ENCODE data around the gene C1orf159.
"Not testable (repeated sequence)": the region's sequence is repeated elsewhere in the genome, so short reads cannot be mapped to it uniquely, and the experiment has no call there.

Gene C1orf159

DNA sequence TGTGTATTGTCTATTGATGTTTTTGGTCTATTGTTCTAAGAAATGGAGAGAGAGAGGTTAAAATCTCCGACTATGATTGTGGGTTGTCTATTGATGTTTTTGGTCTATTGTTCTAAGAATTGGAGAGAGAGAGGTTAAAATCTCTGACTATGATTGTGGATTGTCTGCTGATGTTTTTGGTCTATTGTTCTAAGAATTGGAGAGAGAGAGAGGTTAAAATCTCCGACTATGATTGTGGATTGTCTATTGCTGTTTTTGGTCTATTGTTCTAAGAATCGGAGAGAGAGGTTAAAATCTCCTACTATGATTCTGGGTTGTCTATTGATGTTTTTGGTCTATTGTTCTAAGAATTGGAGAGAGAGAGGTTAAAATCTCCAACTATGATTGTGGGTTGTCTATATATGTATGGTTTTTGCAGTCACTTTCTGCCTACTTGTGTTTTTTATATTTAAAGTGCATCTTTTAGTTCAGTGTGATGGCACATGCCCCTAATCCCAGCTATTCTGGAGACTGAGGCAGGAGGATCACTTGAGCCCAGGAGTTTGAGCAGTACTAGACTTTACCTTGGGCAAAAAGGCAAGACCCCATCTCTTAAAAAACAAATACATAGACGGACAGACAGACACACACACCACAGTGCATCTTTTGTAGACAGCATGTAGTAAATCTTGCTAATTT, 16.2 kb downstream of the C1orf159 start:
- H3K4me1 ChIP-seq (ENCODE audit: low read length), result no peaks in the 10 kb centered on the region
- no peaks in the 10 kb centered on the region for H3K36me3 ChIP-seq (replicated peaks; ENCODE audit: insufficient read depth, low read length)
- no peak overlapping the region for H3K4me3 ChIP-seq (ENCODE audit: low read length)
- DNase-seq, result no peak
- no peak overlapping the region for H3K4me2 ChIP-seq (ENCODE audit: low read depth, low read length)
- no peaks in the 10 kb centered on the region for H4K20me1 ChIP-seq (ENCODE audit: insufficient read depth, low read length)
- TF ChIP-seq EZH2 (optimal IDR thresholded peaks at IDR 0.05; ENCODE audit: low read depth, low read length) (no peak), EZH2phosphoT487 (IDR thresholded peaks at IDR 0.05; ENCODE audit: low read length) (no peak)
- TF ChIP-seq, protein P1, sequence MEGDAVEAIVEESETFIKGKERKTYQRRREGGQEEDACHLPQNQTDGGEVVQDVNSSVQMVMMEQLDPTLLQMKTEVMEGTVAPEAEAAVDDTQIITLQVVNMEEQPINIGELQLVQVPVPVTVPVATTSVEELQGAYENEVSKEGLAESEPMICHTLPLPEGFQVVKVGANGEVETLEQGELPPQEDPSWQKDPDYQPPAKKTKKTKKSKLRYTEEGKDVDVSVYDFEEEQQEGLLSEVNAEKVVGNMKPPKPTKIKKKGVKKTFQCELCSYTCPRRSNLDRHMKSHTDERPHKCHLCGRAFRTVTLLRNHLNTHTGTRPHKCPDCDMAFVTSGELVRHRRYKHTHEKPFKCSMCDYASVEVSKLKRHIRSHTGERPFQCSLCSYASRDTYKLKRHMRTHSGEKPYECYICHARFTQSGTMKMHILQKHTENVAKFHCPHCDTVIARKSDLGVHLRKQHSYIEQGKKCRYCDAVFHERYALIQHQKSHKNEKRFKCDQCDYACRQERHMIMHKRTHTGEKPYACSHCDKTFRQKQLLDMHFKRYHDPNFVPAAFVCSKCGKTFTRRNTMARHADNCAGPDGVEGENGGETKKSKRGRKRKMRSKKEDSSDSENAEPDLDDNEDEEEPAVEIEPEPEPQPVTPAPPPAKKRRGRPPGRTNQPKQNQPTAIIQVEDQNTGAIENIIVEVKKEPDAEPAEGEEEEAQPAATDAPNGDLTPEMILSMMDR (IDR thresholded peaks at IDR 0.05; ENCODE audit: low read length), result no peak
- H3K9me3 ChIP-seq (replicated peaks; ENCODE audit: insufficient read depth, low read length), result no peaks in the 10 kb centered on the region
- no peak overlapping the region for H2AFZ ChIP-seq (ENCODE audit: low read length)
- H3K9ac ChIP-seq (ENCODE audit: low read length), result no peak overlapping the region
- no peaks in the 10 kb centered on the region for H3F3A ChIP-seq (ENCODE audit: insufficient read depth, low read length)
- H3K27ac ChIP-seq (ENCODE audit: low read length), result no peak overlapping the region
- no peaks in the 10 kb centered on the region for H3K27me3 ChIP-seq (replicated peaks; ENCODE audit: insufficient read depth, low read length)
- H3K9me2 ChIP-seq (replicated peaks; ENCODE audit: insufficient read depth, low read length), result no peaks in the 10 kb centered on the region
- no peaks in the 10 kb centered on the region for H3K79me2 ChIP-seq (ENCODE audit: low read length)

DNA sequence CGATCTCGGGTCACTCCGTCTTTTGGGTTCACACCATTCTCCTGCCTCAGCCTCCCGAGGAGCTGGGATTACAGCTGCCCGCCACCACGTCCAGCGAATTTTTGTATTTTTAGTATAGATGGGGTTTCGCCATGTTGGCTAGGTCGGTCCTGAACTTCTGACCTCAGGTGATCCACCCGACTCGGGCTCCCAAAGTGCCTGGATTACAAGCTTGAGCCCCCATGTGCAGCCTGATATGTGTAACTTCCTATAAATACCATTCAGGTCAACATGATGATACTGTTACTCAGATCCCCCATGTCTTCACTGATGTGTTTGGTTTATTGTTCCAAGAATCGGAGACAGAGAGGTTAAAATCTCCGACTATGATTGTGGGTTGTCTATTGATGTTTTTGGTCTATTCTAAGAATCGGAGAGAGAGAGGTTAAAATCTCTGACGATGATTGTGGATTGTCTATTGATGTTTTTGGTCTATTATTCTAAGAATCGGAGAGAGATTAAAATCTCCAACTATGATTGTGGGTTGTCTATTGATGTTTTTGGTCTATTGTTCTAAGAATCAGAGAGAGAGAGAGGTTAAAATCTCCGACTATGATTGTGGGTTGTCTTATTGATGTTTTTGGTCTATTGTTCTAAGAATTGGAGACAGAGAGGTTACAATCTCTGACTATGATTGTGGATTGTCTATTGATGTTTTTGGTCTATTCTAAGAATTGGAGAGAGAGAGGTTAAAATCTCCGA, 17.0 kb downstream of the C1orf159 start:
- no peaks in the 10 kb centered on the region for H3K9me2 ChIP-seq (replicated peaks; ENCODE audit: insufficient read depth, low read length)
- no peak overlapping the region for H3K27ac ChIP-seq (ENCODE audit: low read length)
- no peak overlapping the region for H3K4me2 ChIP-seq (ENCODE audit: low read depth, low read length)
- H3K9ac ChIP-seq (ENCODE audit: low read length), result no peak overlapping the region
- no peak overlapping the region for H3K4me3 ChIP-seq (ENCODE audit: low read length)
- no peak overlapping the region for H2AFZ ChIP-seq (ENCODE audit: low read length)
- H3K79me2 ChIP-seq (ENCODE audit: low read length), result no peaks in the 10 kb centered on the region
- no peaks in the 10 kb centered on the region for H4K20me1 ChIP-seq (ENCODE audit: insufficient read depth, low read length)
- TF ChIP-seq EZH2 (optimal IDR thresholded peaks at IDR 0.05; ENCODE audit: low read depth, low read length), result no peak
- TF ChIP-seq EZH2phosphoT487 (IDR thresholded peaks at IDR 0.05; ENCODE audit: low read length), result no peak
- TF ChIP-seq, protein P1 (IDR thresholded peaks at IDR 0.05; ENCODE audit: low read length), result no peak
- no peaks in the 10 kb centered on the region for H3K4me1 ChIP-seq (ENCODE audit: low read length)
- no peaks in the 10 kb centered on the region for H3K36me3 ChIP-seq (replicated peaks; ENCODE audit: insufficient read depth, low read length)
- no peak for DNase-seq
- no peaks in the 10 kb centered on the region for H3F3A ChIP-seq (ENCODE audit: insufficient read depth, low read length)
- no peaks in the 10 kb centered on the region for H3K27me3 ChIP-seq (replicated peaks; ENCODE audit: insufficient read depth, low read length)
- no peaks in the 10 kb centered on the region for H3K9me3 ChIP-seq (replicated peaks; ENCODE audit: insufficient read depth, low read length)

DNA sequence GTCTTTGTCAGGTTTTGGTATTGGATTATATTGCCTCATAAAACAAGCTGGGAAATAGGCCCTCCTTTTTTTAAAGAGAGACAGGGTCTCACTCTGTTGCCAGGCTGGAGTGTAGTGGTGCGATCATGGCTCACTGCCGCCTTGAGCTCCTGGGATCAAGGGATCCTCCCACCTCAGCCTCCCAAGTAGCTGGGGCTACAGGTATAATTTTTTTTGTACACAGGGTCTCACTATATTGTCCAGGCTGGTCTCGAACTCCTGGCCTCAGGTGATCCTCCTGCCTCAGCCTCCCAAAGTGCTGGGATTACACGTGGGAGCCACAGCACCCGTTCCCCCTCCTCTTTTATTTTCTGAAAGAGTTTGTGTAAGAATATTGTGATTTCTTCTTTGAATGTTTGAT, 19.8 kb downstream of the C1orf159 start:
- H4K20me1 ChIP-seq (ENCODE audit: insufficient read depth, low read length); DNase-seq; H3K27me3 ChIP-seq (replicated peaks; ENCODE audit: insufficient read depth, low read length); H3K79me2 ChIP-seq (ENCODE audit: low read length); H3F3A ChIP-seq (ENCODE audit: insufficient read depth, low read length); H3K36me3 ChIP-seq (replicated peaks; ENCODE audit: insufficient read depth, low read length); H2AFZ ChIP-seq (ENCODE audit: low read length); H3K9me3 ChIP-seq (replicated peaks; ENCODE audit: insufficient read depth, low read length); H3K4me1 ChIP-seq (ENCODE audit: low read length); H3K27ac ChIP-seq (ENCODE audit: low read length); H3K9me2 ChIP-seq (replicated peaks; ENCODE audit: insufficient read depth, low read length); H3K9ac ChIP-seq (ENCODE audit: low read length); H3K4me2 ChIP-seq (ENCODE audit: low read depth, low read length); H3K4me3 ChIP-seq (ENCODE audit: low read length): not testable (repeated sequence)

DNA sequence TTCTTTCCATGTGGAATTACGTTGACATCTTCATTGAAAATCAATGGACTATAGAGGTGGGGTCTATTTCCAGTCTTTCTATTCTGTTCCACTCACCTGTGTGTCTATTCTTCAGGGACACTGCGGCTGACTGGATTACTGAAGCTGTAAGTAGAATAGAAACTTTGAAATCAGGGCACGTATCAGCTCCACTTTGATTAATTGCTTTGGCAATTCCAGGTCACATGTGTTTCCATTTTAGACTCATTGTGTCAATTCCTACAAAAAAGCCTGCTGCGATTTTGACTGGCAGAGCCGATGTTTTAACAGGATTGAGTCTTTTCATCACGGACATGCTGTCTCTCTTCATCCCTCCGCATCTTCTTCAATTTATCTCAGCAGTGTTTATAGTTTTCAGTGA, 20.9 kb downstream of the C1orf159 start:
- Histone ChIP-seq H3K9me2 (replicated peaks; ENCODE audit: insufficient read depth, low read length) (no peaks in the 10 kb centered on the region), H3K9me3 (replicated peaks; ENCODE audit: insufficient read depth, low read length) (no peaks in the 10 kb centered on the region)

More for the DNA sequence above, 20.9 kb downstream of the C1orf159 start:
- Histone ChIP-seq H3K27ac (ENCODE audit: low read length) (no peak overlapping the region), H3K9ac (ENCODE audit: low read length) (no peak overlapping the region), H3K27me3 (replicated peaks; ENCODE audit: insufficient read depth, low read length) (no peaks in the 10 kb centered on the region), H3F3A (ENCODE audit: insufficient read depth, low read length) (no peaks in the 10 kb centered on the region), H3K79me2 (ENCODE audit: low read length) (no peaks in the 10 kb centered on the region), H3K4me1 (ENCODE audit: low read length) (no peaks in the 10 kb centered on the region), H4K20me1 (ENCODE audit: insufficient read depth, low read length) (no peaks in the 10 kb centered on the region), H2AFZ (ENCODE audit: low read length) (no peak overlapping the region), H3K36me3 (replicated peaks; ENCODE audit: insufficient read depth, low read length) (no peaks in the 10 kb centered on the region), H3K4me3 (ENCODE audit: low read length) (no peak overlapping the region), H3K4me2 (ENCODE audit: low read depth, low read length) (no peak overlapping the region)
- no peak for DNase-seq
- TF ChIP-seq EZH2phosphoT487 (IDR thresholded peaks at IDR 0.05; ENCODE audit: low read length) (no peak), EZH2 (optimal IDR thresholded peaks at IDR 0.05; ENCODE audit: low read depth, low read length) (no peak)
- TF ChIP-seq, protein P1 (IDR thresholded peaks at IDR 0.05; ENCODE audit: low read length), result no peak
